ENCODE results near the gene ZCCHC14. TPM values are rescaled to one million over a fixed set of nuclear protein-coding genes. Genes with fewer than 3 reads are reported as not detected.

Gene ZCCHC14
- total and polyA plus RNA-seq, 5 donors = 11.1 to 29.4 (median 22.8) TPM

DNA sequence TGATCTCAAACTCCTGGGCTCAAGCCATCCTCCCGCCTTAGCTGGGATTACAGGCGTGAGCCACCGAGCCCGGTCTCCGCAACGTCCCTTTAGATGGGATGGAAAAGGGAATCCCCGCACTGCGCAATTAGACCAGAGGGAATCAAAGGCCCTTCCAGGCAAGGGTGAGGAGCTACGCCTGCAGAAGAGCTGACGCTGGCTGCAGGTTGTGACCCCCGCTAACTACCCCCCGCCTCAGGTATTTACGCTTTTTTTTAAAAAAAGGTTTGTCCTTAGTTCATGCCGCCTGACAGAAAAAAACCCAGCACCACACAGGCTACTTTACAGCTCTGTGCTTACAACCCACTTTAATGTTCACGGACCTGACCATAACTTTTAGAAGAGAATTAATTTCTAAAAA, 26.9 kb downstream of the ZCCHC14 start:
- no peak overlapping the region for H3K4me3 ChIP-seq (ENCODE audit: low read length)
- 81% methylated on average over 15 of the region's 15 CpGs for WGBS
- H3K27me3 ChIP-seq (ENCODE audit: control insufficient read depth, insufficient read depth) = no peaks in the 10 kb centered on the region
- H3K4me1 ChIP-seq (ENCODE audit: control insufficient read depth, insufficient read depth, low read length) = peaks cover 27% of the 10 kb centered on the region
- H3K27ac ChIP-seq (ENCODE audit: low read length) = peak overlapping the region; percentile 58
- ATAC-seq = no peak
- intact Hi-C loops (cut with DNase I) = no loop called here
- peak in 1 of 3 donors; percentile 26 for DNase-seq
- no peaks in the 10 kb centered on the region for H3K9me3 ChIP-seq (ENCODE audit: control insufficient read depth, low read length)

- H3K4me1 ChIP-seq (ENCODE audit: control insufficient read depth, insufficient read depth, low read length) = peaks cover 27% of the 10 kb centered on the region
These were observed 27.5 kb downstream of the ZCCHC14 start for GRCh38 chr16:87465306-87465705.

DNA sequence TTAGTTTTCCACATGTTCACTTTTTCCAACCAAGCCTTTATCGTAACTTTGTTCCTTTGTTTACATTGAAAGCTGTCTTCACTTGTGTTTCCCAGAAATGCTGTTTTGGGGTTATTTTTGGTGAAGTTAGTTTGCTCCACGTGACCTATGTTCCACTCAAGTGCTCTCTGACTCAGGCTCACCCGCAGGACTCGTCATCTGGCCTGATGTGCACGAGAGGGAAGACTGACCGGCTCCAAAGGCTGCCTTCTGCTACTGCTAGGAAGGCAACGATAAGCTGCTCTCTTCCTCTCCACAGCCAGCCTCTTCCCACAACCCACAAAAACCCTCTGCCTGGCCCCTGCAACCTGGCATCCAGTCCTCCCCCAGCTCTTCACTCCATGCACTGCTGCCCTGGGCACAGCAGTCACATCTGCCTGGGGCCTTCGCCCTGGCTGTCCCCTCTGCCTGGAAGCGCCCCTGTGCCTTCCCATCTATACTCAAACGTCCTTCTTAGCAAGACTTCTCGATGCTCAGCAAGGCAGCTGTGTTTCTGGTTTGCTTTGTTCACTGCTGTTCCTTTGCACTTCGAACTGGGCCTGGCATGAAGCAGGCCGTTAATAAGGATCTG, 28.0 kb downstream of the ZCCHC14 start:
- WGBS = 10% methylated on average over 13 of the region's 13 CpGs
- peak; percentile 91 to 94 for ATAC-seq
- Histone ChIP-seq H3K4me3 (ENCODE audit: low read length) (no peak overlapping the region), H3K9me3 (ENCODE audit: control insufficient read depth, low read length) (no peaks in the 10 kb centered on the region), H3K27ac (ENCODE audit: low read length) (peak overlapping the region; percentile 90), H3K4me1 (ENCODE audit: control insufficient read depth, insufficient read depth, low read length) (peaks cover 27% of the 10 kb centered on the region), H3K27me3 (ENCODE audit: control insufficient read depth, insufficient read depth) (no peaks in the 10 kb centered on the region)
- intact Hi-C loops (cut with DNase I) = no loop called here
- peak; percentile 81 to 86 (median 84) for DNase-seq

More at GRCh38 chr16:87465306-87465705, 27.5 kb downstream of the ZCCHC14 start:
- H3K9me3 ChIP-seq (ENCODE audit: control insufficient read depth, low read length) = no peaks in the 10 kb centered on the region
- intact Hi-C loops (cut with DNase I) = no loop called here
- peak; percentile 68 to 82 for ATAC-seq
- H3K4me3 ChIP-seq (ENCODE audit: low read length) = no peak overlapping the region
- H3K27ac ChIP-seq (ENCODE audit: low read length) = peak overlapping the region; percentile 90
- 16% methylated on average over 8 of the region's 8 CpGs for WGBS
- peak; percentile 70 to 89 (median 84) for DNase-seq
- H3K27me3 ChIP-seq (ENCODE audit: control insufficient read depth, insufficient read depth) = no peaks in the 10 kb centered on the region

- Histone ChIP-seq H3K27ac (ENCODE audit: low read length) (peak overlapping the region; percentile 96), H3K27me3 (ENCODE audit: control insufficient read depth, insufficient read depth) (no peaks in the 10 kb centered on the region), H3K4me3 (ENCODE audit: low read length) (no peak overlapping the region), H3K9me3 (ENCODE audit: control insufficient read depth, low read length) (no peaks in the 10 kb centered on the region), H3K4me1 (ENCODE audit: control insufficient read depth, insufficient read depth, low read length) (peaks cover 27% of the 10 kb centered on the region)
- 44% methylated on average over 22 of the region's 22 CpGs for WGBS
- DNase-seq (peak in 2 of 3 donors; percentile 48 to 57), ATAC-seq (peak; percentile 61 to 82)
- intact Hi-C loops (cut with DNase I) = no loop called here
These were observed 28.8 kb downstream of the ZCCHC14 start for GRCh38 chr16:87463722-87464690.

GRCh38 chr16:87461466-87461991, 31.3 kb downstream of the ZCCHC14 start:
- Histone ChIP-seq H3K4me3 (ENCODE audit: low read length) (no peak overlapping the region), H3K9me3 (ENCODE audit: control insufficient read depth, low read length) (no peaks in the 10 kb centered on the region), H3K27ac (ENCODE audit: low read length) (peak overlapping the region; percentile 77), H3K4me1 (ENCODE audit: control insufficient read depth, insufficient read depth, low read length) (peaks cover 24% of the 10 kb centered on the region), H3K27me3 (ENCODE audit: control insufficient read depth, insufficient read depth) (no peaks in the 10 kb centered on the region)
- peak; percentile 64 to 86 (median 73) for DNase-seq
- intact Hi-C loops (cut with DNase I) = no loop called here
- 23% methylated on average over 11 of the region's 11 CpGs for WGBS
- peak; percentile 58 to 70 for ATAC-seq

GRCh38 chr16:87460936-87461335, 31.9 kb downstream of the ZCCHC14 start:
- H3K27ac ChIP-seq (ENCODE audit: low read length) = no peak overlapping the region
- WGBS = 78% methylated on average over 10 of the region's 10 CpGs
- H3K4me3 ChIP-seq (ENCODE audit: low read length) = no peak overlapping the region
- no peaks in the 10 kb centered on the region for H3K27me3 ChIP-seq (ENCODE audit: control insufficient read depth, insufficient read depth)
- ATAC-seq (no peak), DNase-seq (no peak)
- H3K4me1 ChIP-seq (ENCODE audit: control insufficient read depth, insufficient read depth, low read length) = peaks cover 21% of the 10 kb centered on the region
- H3K9me3 ChIP-seq (ENCODE audit: control insufficient read depth, low read length) = no peaks in the 10 kb centered on the region
- intact Hi-C loops (cut with DNase I) = no loop called here

GRCh38 chr16:87459833-87460232, 33.0 kb downstream of the ZCCHC14 start:
- 74% methylated on average over 9 of the region's 9 CpGs for WGBS
- no peak for ATAC-seq
- H3K4me3 ChIP-seq (ENCODE audit: low read length) = no peak overlapping the region
- intact Hi-C loops (cut with DNase I) = no loop called here
- H3K27me3 ChIP-seq (ENCODE audit: control insufficient read depth, insufficient read depth) = no peaks in the 10 kb centered on the region
- H3K4me1 ChIP-seq (ENCODE audit: control insufficient read depth, insufficient read depth, low read length) = peaks cover 17% of the 10 kb centered on the region
- DNase-seq = no peak
- no peaks in the 10 kb centered on the region for H3K9me3 ChIP-seq (ENCODE audit: control insufficient read depth, low read length)
- H3K27ac ChIP-seq (ENCODE audit: low read length) = no peak overlapping the region

GRCh38 chr16:87459027-87459426, 33.8 kb downstream of the ZCCHC14 start:
- ATAC-seq (no peak), DNase-seq (no peak)
- no peak overlapping the region for H3K27ac ChIP-seq (ENCODE audit: low read length)
- H3K27me3 ChIP-seq (ENCODE audit: control insufficient read depth, insufficient read depth) = no peaks in the 10 kb centered on the region
- H3K4me3 ChIP-seq (ENCODE audit: low read length) = no peak overlapping the region
- WGBS = 95% methylated on average over 15 of the region's 15 CpGs
- no peaks in the 10 kb centered on the region for H3K9me3 ChIP-seq (ENCODE audit: control insufficient read depth, low read length)
- intact Hi-C loops (cut with DNase I) = no loop called here
- peaks cover 12% of the 10 kb centered on the region for H3K4me1 ChIP-seq (ENCODE audit: control insufficient read depth, insufficient read depth, low read length)

GRCh38 chr16:87458424-87458915, 34.4 kb downstream of the ZCCHC14 start:
- Histone ChIP-seq H3K27ac (ENCODE audit: low read length) (peak overlapping the region; percentile 9), H3K27me3 (ENCODE audit: control insufficient read depth, insufficient read depth) (no peaks in the 10 kb centered on the region), H3K4me3 (ENCODE audit: low read length) (no peak overlapping the region), H3K4me1 (ENCODE audit: control insufficient read depth, insufficient read depth, low read length) (peaks cover 6% of the 10 kb centered on the region), H3K9me3 (ENCODE audit: control insufficient read depth, low read length) (no peaks in the 10 kb centered on the region)
- peak in 1 of 3 donors; percentile 41 for DNase-seq
- intact Hi-C loops (cut with DNase I) = no loop called here
- 87% methylated on average over 23 of the region's 23 CpGs for WGBS
- no peak for ATAC-seq

DNA sequence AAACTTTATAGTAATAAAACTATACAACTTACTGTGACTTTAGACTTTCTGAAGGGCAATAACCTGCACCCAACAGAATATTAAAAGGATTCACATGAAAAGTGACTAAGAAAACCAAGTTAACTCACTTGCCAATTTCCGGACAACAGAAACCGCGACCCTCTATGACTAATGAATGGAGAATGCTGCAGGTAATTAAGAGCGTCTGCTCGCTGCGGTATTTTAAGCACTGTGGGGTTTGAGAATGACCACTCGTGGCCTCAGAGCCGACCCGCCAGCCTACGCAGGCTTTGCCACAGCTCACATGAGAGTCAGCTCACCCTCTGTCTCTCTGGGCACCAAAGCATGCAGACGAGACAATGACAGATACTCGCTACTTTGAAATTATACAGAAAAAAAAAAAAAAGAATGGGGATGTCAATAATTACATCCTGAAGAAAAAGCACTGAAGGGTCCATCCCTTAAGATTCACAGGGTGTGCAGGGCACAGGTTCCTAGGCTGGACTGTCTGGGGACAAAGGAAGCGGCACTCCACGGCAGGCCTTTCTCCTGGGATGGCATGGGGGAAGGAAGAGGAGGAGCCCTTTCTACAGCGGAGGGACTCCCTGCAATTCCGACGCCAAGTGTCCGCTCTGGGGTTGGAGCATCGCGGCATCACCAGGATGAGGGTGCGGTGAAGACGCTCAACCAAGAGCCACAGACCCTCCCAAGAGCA, 35.0 kb downstream of the ZCCHC14 start:
- Histone ChIP-seq H3K9me3 (ENCODE audit: control insufficient read depth, low read length) (no peaks in the 10 kb centered on the region), H3K27ac (ENCODE audit: low read length) (peak overlapping the region; percentile 9), H3K4me1 (ENCODE audit: control insufficient read depth, insufficient read depth, low read length) (peaks cover 6% of the 10 kb centered on the region), H3K4me3 (ENCODE audit: low read length) (no peak overlapping the region), H3K27me3 (ENCODE audit: control insufficient read depth, insufficient read depth) (no peaks in the 10 kb centered on the region)
- intact Hi-C loops (cut with DNase I) = no loop called here
- 57% methylated on average over 22 of the region's 22 CpGs for WGBS
- ATAC-seq (no peak), DNase-seq (peak in 1 of 3 donors; percentile 22)

Measured in right cardiac atrium (tissue), 5 donors.